HL-60 (cell line): Measurements from ENCODE around the gene PPARGC1A.

Experiments
- DNase-seq, 2 experiments: peaks; one replicate each; pipeline ENCODE4 v3.0.0-alpha.2; 2010 to 2020; ENCODE audit warnings: low read depth in 1 of 2, low spot score in 1 of 2
- H3K27ac ChIP-seq: fragments of 250-450 bp; sonication (Bioruptor Pico); replicated peaks from 2 replicates; pipeline ENCODE4 v1.5.1; 2020; ENCODE audit warnings: mild to moderate bottlenecking, moderate library complexity
- H3K27me3 ChIP-seq: fragments of 250-450 bp; sonication (Bioruptor Pico); 2 replicates; pipeline ENCODE4 v1.5.1; 2021; ENCODE audit warnings: mild to moderate bottlenecking, moderate library complexity; ENCODE audit not compliant: insufficient read depth, poor library complexity, severe bottlenecking
- H3K4me3 ChIP-seq: replicated peaks from 2 replicates; pipeline ENCODE4 v1.5.1; 2011; ENCODE audit warnings: mild to moderate bottlenecking, control low read depth, low read length; ENCODE audit not compliant: insufficient read depth
- CTCF ChIP-seq: IDR thresholded peaks from one replicate; pipeline ENCODE4 v1.5.1; 2011; ENCODE audit warnings: low read length, control low read depth, inconsistent platforms; ENCODE audit not compliant: insufficient read depth
- GABPA ChIP-seq: IDR thresholded peaks from 2 replicates; pipeline ENCODE4 v1.6.1; 2012; ENCODE audit warnings: low read depth
- POLR2AphosphoS5 ChIP-seq: IDR thresholded peaks from 2 replicates; pipeline ENCODE4 v1.6.1; 2012; ENCODE audit warnings: low read depth
- REST ChIP-seq: IDR thresholded peaks from 2 replicates; pipeline ENCODE4 v1.6.1; 2012; ENCODE audit warnings: low read depth; ENCODE audit not compliant: insufficient replicate concordance
- SPI1 ChIP-seq: IDR thresholded peaks from 2 replicates; pipeline ENCODE4 v1.6.1; 2012; ENCODE audit warnings: low read depth, mild to moderate bottlenecking, borderline replicate concordance

PPARGC1A gene

GRCh38 chr4:23904639-23905071 is 14.8 kb upstream of the PPARGC1A start:
- no peak for DNase-seq
- Histone ChIP-seq H3K27me3 (no peaks in the 10 kb centered on the region), H3K27ac (no peak overlapping the region), H3K4me3 (no peak overlapping the region)
- TF ChIP-seq SPI1 (no peak), GABPA (no peak), CTCF (no peak), POLR2AphosphoS5 (no peak), REST (no peak)

- no peak overlapping the region for H3K4me3 ChIP-seq
- TF ChIP-seq GABPA = no peak
- no peak for TF ChIP-seq CTCF
- no peaks in the 10 kb centered on the region for H3K27me3 ChIP-seq
- no peak for DNase-seq
- H3K27ac ChIP-seq = no peak overlapping the region
These were observed 14.1 kb upstream of the PPARGC1A start for GRCh38 chr4:23903859-23904438.

GRCh38 chr4:23902222-23902804 is 12.5 kb upstream of the PPARGC1A start:
- H3K4me3 ChIP-seq = no peak overlapping the region
- H3K27me3 ChIP-seq = no peaks in the 10 kb centered on the region
- DNase-seq = no peak
- no peak overlapping the region for H3K27ac ChIP-seq
- TF ChIP-seq POLR2AphosphoS5 (no peak), CTCF (no peak), GABPA (no peak), REST (no peak), SPI1 (no peak)

GRCh38 chr4:23900636-23901035 is 10.8 kb upstream of the PPARGC1A start:
- no peak for TF ChIP-seq CTCF
- TF ChIP-seq POLR2AphosphoS5 = no peak
- TF ChIP-seq GABPA = no peak
- no peaks in the 10 kb centered on the region for H3K27me3 ChIP-seq
- no peak for DNase-seq
- no peak overlapping the region for H3K4me3 ChIP-seq
- H3K27ac ChIP-seq = no peak overlapping the region
